Smooth muscle cell (in vitro differentiated cells): Measurements from ENCODE around the gene SERTM1. TPM values are rescaled to one million over a fixed set of nuclear protein-coding genes. Genes with fewer than 3 reads are reported as not detected.

Experiments used
- DNase-seq: peaks from one replicate; lab custom pipeline; 2025; ENCODE audit not compliant: unreplicated experiment; lab: John Stamatoyannopoulos, UW
- H2AFZ ChIP-seq: fragments of 200-600 bp; sonication (generic); 2 replicates; pipeline ENCODE4 v1.6.0; 2016; ENCODE audit warnings: antibody characterized with exemption, low read depth, mild to moderate bottlenecking
- H3F3A ChIP-seq: fragments of 200-600 bp; sonication (generic); 2 replicates; pipeline ENCODE4 v1.6.0; 2017; ENCODE audit warnings: antibody characterized with exemption, low read depth
- H3K27ac ChIP-seq: fragments of 200-600 bp; sonication (generic); 2 replicates; pipeline ENCODE4 v1.5.1; 2016; ENCODE audit warnings: low read depth, mild to moderate bottlenecking
- H3K27me3 ChIP-seq: fragments of 200-600 bp; sonication (generic); 2 replicates; pipeline ENCODE4 v1.6.1; 2016; ENCODE audit warnings: low read depth, mild to moderate bottlenecking
- H3K36me3 ChIP-seq: fragments of 200-600 bp; sonication (generic); 2 replicates; pipeline ENCODE4 v1.5.1; 2016; ENCODE audit warnings: low read depth
- H3K4me1 ChIP-seq: fragments of 200-600 bp; sonication (generic); 2 replicates; pipeline ENCODE4 v1.5.1; 2016; ENCODE audit warnings: low read depth
- H3K4me2 ChIP-seq: fragments of 200-600 bp; sonication (generic); 2 replicates; pipeline ENCODE4 v1.6.0; 2016; ENCODE audit warnings: mild to moderate bottlenecking
- H3K4me3 ChIP-seq: fragments of 200-600 bp; sonication (generic); 2 replicates; pipeline ENCODE4 v1.5.1; 2016; ENCODE audit warnings: mild to moderate bottlenecking
- H3K79me2 ChIP-seq: fragments of 200-600 bp; sonication (generic); 2 replicates; pipeline ENCODE4 v1.6.0; 2016; ENCODE audit warnings: low read depth, mild to moderate bottlenecking
- H3K9ac ChIP-seq: fragments of 200-600 bp; sonication (generic); 2 replicates; pipeline ENCODE4 v1.6.0; 2016; ENCODE audit warnings: low read depth
- H3K9me3 ChIP-seq: fragments of 200-600 bp; sonication (generic); replicated peaks from 2 replicates; pipeline ENCODE4 v1.5.1; 2016; ENCODE audit warnings: low read depth
- H4K20me1 ChIP-seq: fragments of 200-600 bp; sonication (generic); 2 replicates; pipeline ENCODE4 v1.6.0; 2016; ENCODE audit warnings: low read depth
- WGBS: methylation state at CpG from one replicate; pipeline ENCODE4 v1.1.7; 2016; ENCODE audit warnings: low lambda C conversion rate; 5-methylcytosine and 5-hydroxymethylcytosine counted together
- polyA plus RNA-seq: library from polyadenylated mRNA; unstranded; fragments of >200 nt; fragmentation: Nextera tagmentation; extraction: Ambion mirVana; gene quantifications from 2 replicates; pipeline ENCODE4 v1.2.1, GENCODE V29; 2016
- total RNA-seq: library from RNA; depleted of rRNA; stranded (reverse); fragments of >200 nt; gene quantifications from 2 replicates; pipeline ENCODE4 v1.2.3, GENCODE V29; 2014
- TF ChIP-seq, protein P1 (sequence below): fragments of 200-600 bp; sonication (generic); IDR thresholded peaks from 2 replicates; pipeline ENCODE4 v1.5.1; 2017; ENCODE audit warnings: borderline replicate concordance, mild to moderate bottlenecking, antibody characterized with exemption; ENCODE audit not compliant: insufficient read depth, poor library complexity, severe bottlenecking

SERTM1 gene
- total and polyA plus RNA-seq, 2 experiments from 2014 or later, result not detected

DNA sequence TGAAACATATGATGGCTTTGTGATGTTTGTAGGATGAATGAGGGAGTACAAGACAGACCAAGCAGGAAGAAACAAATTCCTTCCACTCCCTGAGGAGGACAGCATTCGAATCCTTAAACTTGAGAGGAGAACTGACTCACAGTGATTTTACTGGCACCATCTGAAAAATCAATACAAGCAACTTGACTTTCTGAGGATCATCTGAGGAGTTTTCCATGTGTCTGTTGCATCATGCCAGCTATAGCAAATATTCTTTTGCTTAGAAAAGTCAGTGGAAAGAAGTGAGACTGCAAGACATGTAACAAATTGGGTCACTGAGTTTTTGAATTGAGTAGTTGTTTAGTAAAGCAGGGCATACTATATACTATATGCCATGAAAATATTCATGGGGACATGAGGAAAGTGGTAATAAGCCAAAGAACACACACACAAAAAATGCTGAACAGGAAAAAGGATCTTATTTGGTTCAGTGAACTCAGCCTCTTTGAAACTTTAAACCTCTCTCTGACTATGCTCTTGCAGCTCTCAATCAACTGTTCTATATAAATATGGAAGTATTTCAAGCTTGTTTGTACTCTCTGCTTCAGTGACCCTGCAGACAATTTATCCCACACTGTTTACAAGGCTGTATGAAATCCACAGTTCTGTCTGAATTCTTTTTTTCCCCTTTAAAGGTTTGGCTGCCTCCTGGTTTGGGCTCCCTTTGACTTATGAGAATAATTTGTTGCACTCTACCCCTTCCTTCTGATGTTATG is 35.5 kb downstream of the SERTM1 start:
- no peak overlapping the region for H2AFZ ChIP-seq
- H3K36me3 ChIP-seq, result no peaks in the 10 kb centered on the region
- no peaks in the 10 kb centered on the region for H3K9me3 ChIP-seq
- TF ChIP-seq, protein P1, sequence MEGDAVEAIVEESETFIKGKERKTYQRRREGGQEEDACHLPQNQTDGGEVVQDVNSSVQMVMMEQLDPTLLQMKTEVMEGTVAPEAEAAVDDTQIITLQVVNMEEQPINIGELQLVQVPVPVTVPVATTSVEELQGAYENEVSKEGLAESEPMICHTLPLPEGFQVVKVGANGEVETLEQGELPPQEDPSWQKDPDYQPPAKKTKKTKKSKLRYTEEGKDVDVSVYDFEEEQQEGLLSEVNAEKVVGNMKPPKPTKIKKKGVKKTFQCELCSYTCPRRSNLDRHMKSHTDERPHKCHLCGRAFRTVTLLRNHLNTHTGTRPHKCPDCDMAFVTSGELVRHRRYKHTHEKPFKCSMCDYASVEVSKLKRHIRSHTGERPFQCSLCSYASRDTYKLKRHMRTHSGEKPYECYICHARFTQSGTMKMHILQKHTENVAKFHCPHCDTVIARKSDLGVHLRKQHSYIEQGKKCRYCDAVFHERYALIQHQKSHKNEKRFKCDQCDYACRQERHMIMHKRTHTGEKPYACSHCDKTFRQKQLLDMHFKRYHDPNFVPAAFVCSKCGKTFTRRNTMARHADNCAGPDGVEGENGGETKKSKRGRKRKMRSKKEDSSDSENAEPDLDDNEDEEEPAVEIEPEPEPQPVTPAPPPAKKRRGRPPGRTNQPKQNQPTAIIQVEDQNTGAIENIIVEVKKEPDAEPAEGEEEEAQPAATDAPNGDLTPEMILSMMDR, result no peak
- no peaks in the 10 kb centered on the region for H3K27me3 ChIP-seq
- peaks cover 2% of the 10 kb centered on the region for H3F3A ChIP-seq
- H3K9ac ChIP-seq, result no peak overlapping the region
- H3K4me2 ChIP-seq, result no peak overlapping the region
- no peaks in the 10 kb centered on the region for H3K4me1 ChIP-seq
- no peak overlapping the region for H3K27ac ChIP-seq
- no peaks in the 10 kb centered on the region for H3K79me2 ChIP-seq
- 78% methylated on average over 1 of the region's 1 CpG for WGBS
- no peak for DNase-seq
- no peaks in the 10 kb centered on the region for H4K20me1 ChIP-seq
- no peak overlapping the region for H3K4me3 ChIP-seq

DNA sequence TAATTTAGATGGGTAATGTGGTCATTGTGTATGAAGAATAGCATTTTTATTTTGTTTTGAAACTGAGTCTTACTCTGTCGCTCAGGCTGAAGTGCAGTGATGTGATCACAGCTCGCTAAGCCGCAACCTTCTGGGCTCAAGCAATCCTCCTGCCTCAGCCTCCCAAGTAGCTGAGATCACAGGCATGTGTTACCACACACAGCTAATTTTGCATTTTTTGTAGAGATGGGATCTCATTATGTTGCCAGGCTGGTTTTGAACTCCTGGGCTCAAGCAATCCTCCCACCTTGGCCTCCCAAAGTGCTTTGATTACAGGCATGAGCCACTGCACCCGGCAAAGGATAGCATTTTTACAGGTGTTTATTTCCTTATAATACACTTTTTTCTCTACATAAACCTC is 36.6 kb downstream of the SERTM1 start:
- Histone ChIP-seq H4K20me1 (no peaks in the 10 kb centered on the region), H3K79me2 (no peaks in the 10 kb centered on the region), H3K9ac (no peak overlapping the region), H3F3A (peaks cover 2% of the 10 kb centered on the region), H2AFZ (no peak overlapping the region), H3K27ac (no peak overlapping the region), H3K27me3 (no peaks in the 10 kb centered on the region), H3K9me3 (no peaks in the 10 kb centered on the region), H3K4me2 (no peak overlapping the region), H3K4me3 (no peak overlapping the region), H3K4me1 (no peaks in the 10 kb centered on the region), H3K36me3 (no peaks in the 10 kb centered on the region)
- TF ChIP-seq, protein P1, result no peak
- DNase-seq, result no peak
- 89% methylated on average over 4 of the region's 4 CpGs for WGBS

DNA sequence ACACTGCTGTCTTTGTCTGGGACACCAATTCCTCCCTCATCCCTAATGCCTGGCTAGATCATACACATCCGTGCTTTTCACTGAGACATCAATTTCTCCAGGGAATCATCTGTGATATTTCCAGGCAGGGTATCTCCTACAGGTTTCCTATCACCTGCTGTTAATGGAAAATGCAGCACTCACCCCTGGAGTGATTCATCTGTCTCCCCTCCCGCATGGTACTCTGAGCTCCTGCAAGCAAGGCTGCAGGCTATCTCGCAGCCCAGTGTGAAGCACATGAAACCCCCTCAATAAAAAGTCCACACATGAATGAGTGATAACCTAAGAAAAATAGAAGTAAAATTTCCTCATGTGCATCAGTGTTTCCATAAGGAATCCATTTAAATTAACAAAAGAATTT is 38.5 kb downstream of the SERTM1 start:
- Histone ChIP-seq H3K27ac (no peak overlapping the region), H3K4me3 (no peak overlapping the region), H3K9me3 (no peaks in the 10 kb centered on the region), H3K4me1 (no peaks in the 10 kb centered on the region), H3K9ac (no peak overlapping the region), H3F3A (peaks cover 7% of the 10 kb centered on the region), H4K20me1 (no peaks in the 10 kb centered on the region), H2AFZ (no peak overlapping the region), H3K79me2 (no peaks in the 10 kb centered on the region), H3K4me2 (peak overlapping the region; percentile 75), H3K27me3 (no peaks in the 10 kb centered on the region), H3K36me3 (no peaks in the 10 kb centered on the region)
- WGBS, result 65% methylated on average over 3 of the region's 3 CpGs
- no peak for DNase-seq
- TF ChIP-seq, protein P1, result no peak

DNA sequence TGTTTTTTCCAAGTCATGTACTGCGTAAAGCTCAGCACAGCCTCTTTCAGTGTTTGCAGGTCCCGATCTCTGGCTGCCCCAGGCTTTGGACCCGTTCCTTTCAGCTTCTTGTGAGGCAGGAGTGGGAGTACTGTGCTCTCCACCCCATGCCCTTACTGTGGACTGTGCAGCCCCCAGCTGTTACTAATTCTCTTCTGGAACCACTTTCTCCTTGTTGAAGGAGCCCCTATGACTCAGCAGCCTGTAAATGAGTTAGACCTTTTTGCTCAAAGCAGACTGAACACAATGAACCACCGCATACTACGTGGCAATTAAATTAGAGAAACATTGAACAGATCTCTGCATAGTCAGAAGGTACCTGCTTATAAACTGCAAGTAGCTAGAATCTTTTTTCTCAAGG is 39.0 kb downstream of the SERTM1 start:
- Histone ChIP-seq H3K27me3 (no peaks in the 10 kb centered on the region), H3K36me3 (no peaks in the 10 kb centered on the region), H3K27ac (peak overlapping the region; percentile 18), H3K4me2 (peak overlapping the region; percentile 75), H3K9ac (peak overlapping the region; percentile 38), H3K4me1 (no peaks in the 10 kb centered on the region), H3K4me3 (no peak overlapping the region), H2AFZ (no peak overlapping the region), H3K9me3 (no peaks in the 10 kb centered on the region), H3F3A (peaks cover 9% of the 10 kb centered on the region), H3K79me2 (no peaks in the 10 kb centered on the region), H4K20me1 (no peaks in the 10 kb centered on the region)
- WGBS, result 25% methylated on average over 5 of the region's 5 CpGs
- TF ChIP-seq, protein P1, result no peak
- no peak for DNase-seq
